ENCODE results near the gene EGR2.

DNA sequence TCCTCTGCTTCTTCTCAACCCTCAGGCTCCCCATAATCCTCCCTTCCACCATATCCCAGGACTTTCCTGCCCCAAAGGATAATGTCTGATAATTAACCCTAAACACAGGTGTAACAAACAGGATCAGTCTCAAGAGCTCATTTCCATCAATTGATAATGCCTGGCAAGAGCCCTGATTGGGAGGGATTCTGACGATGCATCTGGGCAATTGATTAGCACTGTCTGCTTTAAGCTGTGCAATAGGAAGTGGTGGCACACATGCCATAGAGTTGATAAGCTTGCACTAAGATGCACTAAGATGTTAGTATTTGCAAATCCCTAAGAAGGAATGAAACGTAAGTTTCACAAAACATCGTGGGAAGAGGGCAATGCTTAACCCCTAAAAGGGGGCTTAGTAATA lies 27.4 kb upstream of the EGR2 start:
- TF ChIP-seq MXI1 (IDR thresholded peaks at IDR 0.05; ENCODE audit: low read depth, low read length) (no peak), FOXM1 (IDR thresholded peaks at IDR 0.05; ENCODE audit: low read depth) (no peak)
- TF ChIP-seq, protein P1, sequence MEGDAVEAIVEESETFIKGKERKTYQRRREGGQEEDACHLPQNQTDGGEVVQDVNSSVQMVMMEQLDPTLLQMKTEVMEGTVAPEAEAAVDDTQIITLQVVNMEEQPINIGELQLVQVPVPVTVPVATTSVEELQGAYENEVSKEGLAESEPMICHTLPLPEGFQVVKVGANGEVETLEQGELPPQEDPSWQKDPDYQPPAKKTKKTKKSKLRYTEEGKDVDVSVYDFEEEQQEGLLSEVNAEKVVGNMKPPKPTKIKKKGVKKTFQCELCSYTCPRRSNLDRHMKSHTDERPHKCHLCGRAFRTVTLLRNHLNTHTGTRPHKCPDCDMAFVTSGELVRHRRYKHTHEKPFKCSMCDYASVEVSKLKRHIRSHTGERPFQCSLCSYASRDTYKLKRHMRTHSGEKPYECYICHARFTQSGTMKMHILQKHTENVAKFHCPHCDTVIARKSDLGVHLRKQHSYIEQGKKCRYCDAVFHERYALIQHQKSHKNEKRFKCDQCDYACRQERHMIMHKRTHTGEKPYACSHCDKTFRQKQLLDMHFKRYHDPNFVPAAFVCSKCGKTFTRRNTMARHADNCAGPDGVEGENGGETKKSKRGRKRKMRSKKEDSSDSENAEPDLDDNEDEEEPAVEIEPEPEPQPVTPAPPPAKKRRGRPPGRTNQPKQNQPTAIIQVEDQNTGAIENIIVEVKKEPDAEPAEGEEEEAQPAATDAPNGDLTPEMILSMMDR (IDR thresholded peaks at IDR 0.05): no peak
- TF ChIP-seq, protein P2, sequence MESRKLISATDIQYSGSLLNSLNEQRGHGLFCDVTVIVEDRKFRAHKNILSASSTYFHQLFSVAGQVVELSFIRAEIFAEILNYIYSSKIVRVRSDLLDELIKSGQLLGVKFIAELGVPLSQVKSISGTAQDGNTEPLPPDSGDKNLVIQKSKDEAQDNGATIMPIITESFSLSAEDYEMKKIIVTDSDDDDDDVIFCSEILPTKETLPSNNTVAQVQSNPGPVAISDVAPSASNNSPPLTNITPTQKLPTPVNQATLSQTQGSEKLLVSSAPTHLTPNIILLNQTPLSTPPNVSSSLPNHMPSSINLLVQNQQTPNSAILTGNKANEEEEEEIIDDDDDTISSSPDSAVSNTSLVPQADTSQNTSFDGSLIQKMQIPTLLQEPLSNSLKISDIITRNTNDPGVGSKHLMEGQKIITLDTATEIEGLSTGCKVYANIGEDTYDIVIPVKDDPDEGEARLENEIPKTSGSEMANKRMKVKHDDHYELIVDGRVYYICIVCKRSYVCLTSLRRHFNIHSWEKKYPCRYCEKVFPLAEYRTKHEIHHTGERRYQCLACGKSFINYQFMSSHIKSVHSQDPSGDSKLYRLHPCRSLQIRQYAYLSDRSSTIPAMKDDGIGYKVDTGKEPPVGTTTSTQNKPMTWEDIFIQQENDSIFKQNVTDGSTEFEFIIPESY (IDR thresholded peaks at IDR 0.05; ENCODE audit: borderline replicate concordance, low read depth): no peak

Measured in SK-N-SH (cell line).